Measurements from ENCODE around the gene EFL1. TPM values are rescaled to one million over a fixed set of nuclear protein-coding genes. Genes with fewer than 3 reads are reported as not detected.
A peak's percentile ranks its signal among the peaks of the same experiment; 100 is the strongest.
"Not testable (repeated sequence)": the region's sequence is repeated elsewhere in the genome, so short reads cannot be mapped to it uniquely, and the experiment has no call there.

EFL1 gene
- total RNA-seq, 2 donors from 2014 or later, result 19.6 to 28.9 TPM

DNA sequence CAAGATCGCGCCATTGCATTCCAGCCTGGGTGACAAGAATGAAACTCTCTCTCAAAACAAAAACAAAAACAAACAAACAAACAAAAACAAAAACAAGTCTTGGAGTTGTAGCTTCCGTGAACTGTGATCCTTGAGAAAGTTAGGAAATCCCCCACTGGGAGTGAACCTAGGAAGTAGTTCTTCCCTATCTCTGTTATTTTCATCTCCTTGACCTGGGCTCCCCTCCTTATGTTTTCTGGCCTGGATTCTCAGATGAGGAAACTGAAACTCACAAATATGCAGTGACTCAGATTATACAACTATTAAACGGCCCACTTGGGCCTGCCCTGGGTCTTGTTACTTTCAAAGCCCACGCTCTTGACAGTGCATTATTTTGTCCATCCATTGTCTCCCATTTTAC, 29.7 kb upstream of the EFL1 start:
- H3K27ac Mint-ChIP-seq, result no peak overlapping the region
- peaks cover 0 to 6% of the 10 kb centered on the region in 2 donors for H3K36me3 Mint-ChIP-seq
- H3K9me3 Mint-ChIP-seq, result peaks cover 5 to 13% of the 10 kb centered on the region in 2 donors
- ATAC-seq (no peak), DNase-seq (ENCODE audit: low spot score in 2 of 2) (no peak)

DNA sequence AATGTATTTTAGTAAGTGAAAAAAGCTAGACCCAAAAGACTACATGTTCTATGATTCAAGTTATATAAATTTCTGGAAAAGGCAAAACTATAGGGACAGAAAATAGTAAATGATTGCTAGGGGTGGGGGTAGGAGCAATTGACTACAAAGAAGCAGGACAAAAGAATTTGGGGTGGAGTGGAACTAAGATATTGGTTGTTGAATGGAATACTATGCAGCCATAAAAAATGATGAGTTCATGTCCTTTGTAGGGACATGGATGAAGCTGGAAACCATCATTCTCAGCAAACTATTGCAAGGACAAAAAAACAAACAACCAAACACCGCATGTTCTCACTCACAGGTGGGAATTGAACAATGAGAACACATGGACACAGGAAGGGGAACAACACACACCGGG, 25.7 kb upstream of the EFL1 start:
- H3K36me3 Mint-ChIP-seq; DNase-seq (ENCODE audit: low spot score in 2 of 2); H3K27ac Mint-ChIP-seq; ATAC-seq: not testable (repeated sequence)
- peaks cover 5 to 13% of the 10 kb centered on the region in 2 donors for H3K9me3 Mint-ChIP-seq

DNA sequence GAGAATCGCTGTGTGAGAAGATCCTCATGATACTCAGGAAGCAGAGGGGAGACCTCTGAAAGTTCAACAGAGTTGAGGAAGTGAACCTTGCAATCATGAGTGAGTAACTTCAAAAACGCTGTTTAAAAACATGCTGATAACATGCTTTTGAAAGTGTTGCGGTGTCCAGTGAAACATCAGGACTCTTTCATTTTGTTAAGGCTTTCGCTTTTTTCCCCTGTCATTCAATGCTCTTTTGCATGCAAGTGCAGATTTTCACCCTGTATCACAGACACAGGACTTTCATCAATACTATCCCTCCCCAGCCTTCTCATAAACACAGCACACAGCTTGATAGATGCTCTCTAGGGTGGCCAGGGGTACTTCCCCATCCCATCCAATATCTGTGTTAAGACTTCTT, 23.9 kb upstream of the EFL1 start:
- not testable (repeated sequence) for H3K36me3 Mint-ChIP-seq; DNase-seq (ENCODE audit: low spot score in 2 of 2)
- peak; percentile 83 to 94 for ATAC-seq
- Mint-ChIP-seq H3K9me3 (peaks cover 5 to 13% of the 10 kb centered on the region in 2 donors), H3K27ac (peak overlapping the region; percentile 26 to 58)

DNA sequence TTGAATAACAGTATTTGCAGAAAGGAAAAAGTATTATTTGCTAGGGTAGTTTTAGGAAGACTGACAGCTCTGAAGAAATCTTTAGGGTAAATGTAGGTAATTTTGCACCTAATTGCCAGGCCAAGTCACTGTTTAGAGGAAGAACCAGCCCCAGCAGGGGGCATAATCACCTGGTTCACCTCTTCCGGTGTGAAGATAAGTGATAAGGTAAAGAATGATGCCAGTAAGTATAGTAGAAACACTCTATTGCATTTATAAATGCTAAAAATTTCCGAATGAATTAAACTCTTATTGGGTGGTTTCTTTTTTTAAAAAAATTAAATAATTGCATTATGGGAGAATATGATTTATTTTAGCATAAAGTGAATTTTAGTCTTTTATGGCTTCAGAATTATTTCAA, 21.8 kb upstream of the EFL1 start:
- H3K9me3 Mint-ChIP-seq; DNase-seq (ENCODE audit: low spot score in 2 of 2); ATAC-seq; H3K27ac Mint-ChIP-seq; H3K36me3 Mint-ChIP-seq: not testable (repeated sequence)

DNA sequence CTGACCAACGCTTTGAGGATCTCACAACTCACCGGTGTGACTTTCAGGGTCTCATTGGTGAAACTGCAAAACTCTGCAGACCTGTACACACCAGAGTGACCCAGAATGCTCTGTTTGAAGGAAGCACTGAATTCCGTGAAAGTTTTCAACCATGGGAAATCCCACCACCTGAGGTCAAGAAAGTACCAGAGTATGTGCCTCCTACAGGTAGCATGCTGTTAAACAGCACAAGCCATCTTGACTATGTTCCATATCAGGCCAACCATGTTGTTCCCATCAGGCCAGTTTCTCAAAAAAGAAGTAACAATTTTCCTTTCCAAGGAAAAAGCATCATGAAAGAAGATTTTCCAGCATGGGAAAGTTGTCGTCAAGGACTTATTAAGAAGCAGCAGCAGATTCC, 19.9 kb upstream of the EFL1 start:
- not testable (repeated sequence) for H3K27ac Mint-ChIP-seq; DNase-seq (ENCODE audit: low spot score in 2 of 2); ATAC-seq; H3K36me3 Mint-ChIP-seq; H3K9me3 Mint-ChIP-seq

DNA sequence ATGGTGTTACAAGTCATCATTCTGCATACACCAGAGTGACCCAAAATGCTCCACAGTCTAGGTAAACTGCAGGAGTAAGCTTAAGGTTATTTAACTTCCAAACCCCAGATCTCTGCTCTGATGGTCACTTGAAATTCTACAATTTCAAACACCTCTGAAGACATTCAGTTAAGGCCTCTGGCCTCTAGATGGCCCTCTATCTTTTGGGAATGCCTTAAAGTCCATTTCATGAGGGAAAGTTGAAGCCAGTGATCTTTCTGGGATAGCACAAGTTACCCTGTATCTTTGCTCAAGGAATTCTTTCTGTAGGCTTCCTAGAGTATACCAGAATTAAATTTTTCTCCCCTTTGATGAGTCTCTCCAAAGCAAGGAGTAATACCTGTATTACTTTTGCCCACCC, 18.7 kb upstream of the EFL1 start:
- H3K27ac Mint-ChIP-seq; DNase-seq (ENCODE audit: low spot score in 2 of 2); H3K9me3 Mint-ChIP-seq; H3K36me3 Mint-ChIP-seq; ATAC-seq: not testable (repeated sequence)

DNA sequence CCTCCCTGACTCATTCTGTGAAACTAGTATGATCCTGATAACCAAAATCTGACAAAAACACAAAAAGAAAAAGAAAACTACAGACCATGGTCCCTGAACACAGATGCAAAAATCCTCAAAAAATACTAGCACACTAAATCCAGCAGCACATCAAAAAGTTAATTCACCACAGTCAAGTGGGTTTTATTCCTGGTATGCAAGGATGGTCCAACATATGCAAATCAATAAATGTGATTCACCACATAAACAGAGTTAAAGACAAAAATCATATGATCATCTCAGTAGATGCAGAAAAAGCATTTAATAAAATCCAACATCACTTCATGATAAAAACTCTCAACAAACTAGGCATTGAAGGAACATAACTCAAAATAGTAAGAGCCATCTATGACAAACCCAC, 12.9 kb upstream of the EFL1 start:
- no peak for ATAC-seq
- H3K27ac Mint-ChIP-seq, result peak overlapping the region in 1 of 2 donors; percentile 77
- no peaks in the 10 kb centered on the region for H3K9me3 Mint-ChIP-seq
- DNase-seq (ENCODE audit: low spot score in 2 of 2), result no peak
- no peaks in the 10 kb centered on the region for H3K36me3 Mint-ChIP-seq

DNA sequence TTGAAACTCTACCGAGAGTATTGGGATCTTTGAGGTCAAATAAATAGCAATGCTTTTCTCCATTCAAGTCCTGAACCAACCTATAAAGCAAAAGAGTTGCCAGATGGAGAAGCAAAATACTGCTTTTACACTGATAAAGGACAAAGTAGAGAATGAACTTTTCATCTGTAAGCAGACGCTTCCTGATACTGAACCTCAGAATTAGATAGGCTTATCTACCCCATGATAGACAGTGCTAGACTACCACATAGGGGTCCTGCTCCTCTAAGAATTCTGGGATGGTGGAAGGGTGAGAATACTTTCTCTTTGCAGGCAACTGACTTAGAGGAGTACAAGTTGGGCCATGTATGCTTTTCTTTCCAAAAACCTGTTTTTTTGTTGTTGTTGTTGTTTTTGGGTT, 9.6 kb upstream of the EFL1 start:
- DNase-seq (ENCODE audit: low spot score in 2 of 2) (no peak), ATAC-seq (no peak)
- Mint-ChIP-seq H3K9me3 (no peaks in the 10 kb centered on the region), H3K36me3 (no peaks in the 10 kb centered on the region), H3K27ac (no peak overlapping the region)

DNA sequence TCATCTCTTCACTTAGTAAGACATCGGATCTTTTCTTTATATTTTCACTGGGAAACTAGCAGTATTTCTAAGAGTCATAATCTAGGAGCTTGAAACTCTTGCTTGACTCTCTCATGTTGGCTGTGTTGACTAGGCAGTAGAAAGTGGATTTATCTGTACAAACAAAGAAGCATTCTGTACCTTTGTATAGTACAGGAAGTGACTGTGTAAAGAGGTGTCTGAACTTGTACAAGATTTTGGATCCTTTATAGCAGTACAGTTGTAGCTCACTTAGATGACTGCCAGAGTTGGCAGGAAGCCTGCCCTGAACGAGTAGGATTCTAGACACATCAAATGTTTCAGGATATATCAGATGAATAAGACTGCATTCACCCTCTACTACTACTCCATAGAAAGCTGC, 5.9 kb upstream of the EFL1 start:
- not testable (repeated sequence) for H3K36me3 Mint-ChIP-seq; H3K9me3 Mint-ChIP-seq; H3K27ac Mint-ChIP-seq; DNase-seq (ENCODE audit: low spot score in 2 of 2)
- peak in 1 of 2 donors; percentile 41 for ATAC-seq

DNA sequence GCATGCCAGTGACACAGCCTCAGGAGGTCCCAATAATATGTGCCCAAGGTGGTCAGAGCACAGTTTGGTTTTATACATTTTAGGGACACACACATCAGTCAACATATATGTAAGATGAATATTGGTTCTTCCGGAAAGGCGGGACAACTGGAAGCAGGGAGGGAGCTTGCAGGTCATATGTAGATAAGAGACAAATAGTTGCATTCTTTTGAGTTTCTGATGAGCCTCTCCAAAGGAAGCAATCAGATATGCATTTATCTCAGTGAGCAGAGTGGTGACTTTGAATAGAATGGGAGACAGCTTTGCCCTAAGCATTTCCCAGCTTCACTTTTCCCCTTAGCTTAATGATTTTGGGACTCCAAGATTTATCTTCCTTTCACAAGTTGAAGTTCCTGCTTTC, 4.6 kb upstream of the EFL1 start:
- not testable (repeated sequence) for H3K27ac Mint-ChIP-seq; DNase-seq (ENCODE audit: low spot score in 2 of 2); H3K36me3 Mint-ChIP-seq; ATAC-seq; H3K9me3 Mint-ChIP-seq

DNA sequence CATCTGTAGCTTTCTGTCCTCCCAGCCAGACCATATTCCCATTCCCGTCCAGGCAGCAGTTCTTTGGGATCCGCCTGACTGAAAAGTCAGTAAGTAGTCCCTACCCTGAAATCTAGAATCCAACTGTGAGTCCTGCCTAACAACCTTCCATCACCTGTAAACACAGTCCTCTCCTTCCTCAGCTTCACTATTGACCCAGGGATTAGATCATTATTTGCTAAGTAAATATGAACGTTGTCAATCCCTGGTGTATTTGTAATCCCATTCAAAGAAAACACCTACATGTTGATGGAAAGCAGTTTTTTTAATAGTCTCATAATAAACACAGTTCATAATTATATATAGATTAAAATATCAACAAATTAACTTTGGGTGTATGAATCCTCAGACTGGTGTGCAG, 816 bp upstream of the EFL1 start:
- Mint-ChIP-seq H3K27ac (peak overlapping the region; percentile 47 to 90), H3K36me3 (peaks cover 5 to 11% of the 10 kb centered on the region in 2 donors), H3K9me3 (no peaks in the 10 kb centered on the region)
- DNase-seq (ENCODE audit: low spot score in 2 of 2), result no peak
- ATAC-seq, result no peak

DNA sequence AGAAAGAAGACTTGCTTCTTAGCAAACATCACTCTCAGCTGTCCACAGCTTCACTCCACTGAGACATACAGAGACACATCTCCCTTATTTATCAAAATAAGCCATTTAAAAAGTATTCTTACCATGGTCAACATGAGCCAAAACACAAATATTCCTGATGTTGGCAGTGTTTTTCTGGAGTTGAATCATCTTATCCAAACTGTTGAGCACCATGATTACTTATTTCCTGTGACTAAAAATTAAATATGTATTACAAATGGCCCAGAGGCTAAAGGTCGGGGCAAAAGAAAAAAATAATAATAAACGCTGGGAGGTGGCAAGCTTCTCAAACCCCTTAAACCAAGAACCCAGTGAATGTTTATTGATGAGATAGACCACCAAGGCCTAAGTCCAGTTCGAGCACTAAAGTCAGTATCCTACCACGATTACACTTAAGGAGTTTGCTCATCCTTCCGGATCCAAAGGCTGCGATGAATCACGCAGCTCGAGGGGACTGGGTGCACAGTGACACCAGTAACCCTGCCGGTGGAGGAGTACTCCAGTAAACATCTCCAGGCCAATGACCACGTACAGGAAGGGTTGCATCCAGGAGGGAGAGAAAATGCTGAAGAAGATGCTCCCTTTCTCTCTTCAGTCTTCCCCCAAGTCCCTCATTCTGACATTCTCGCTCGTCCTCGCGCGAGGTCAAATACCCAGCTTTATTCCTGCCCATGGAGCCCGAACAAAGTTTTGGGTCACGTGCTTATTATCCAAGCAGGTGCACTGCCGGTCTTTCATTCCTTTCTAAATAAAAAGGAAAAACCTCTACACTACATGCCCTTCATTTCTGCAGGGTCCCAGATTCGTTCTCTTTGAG, 740 bp downstream of the EFL1 start:
- Mint-ChIP-seq H3K36me3 (peaks cover 5 to 18% of the 10 kb centered on the region in 2 donors), H3K27ac (peak overlapping the region; percentile 90 to 92)
- DNase-seq (ENCODE audit: low spot score in 2 of 2) (peak; percentile 51 to 60), ATAC-seq (peak; percentile 45 to 73)
- H3K9me3 Mint-ChIP-seq, result not testable (repeated sequence)

DNA sequence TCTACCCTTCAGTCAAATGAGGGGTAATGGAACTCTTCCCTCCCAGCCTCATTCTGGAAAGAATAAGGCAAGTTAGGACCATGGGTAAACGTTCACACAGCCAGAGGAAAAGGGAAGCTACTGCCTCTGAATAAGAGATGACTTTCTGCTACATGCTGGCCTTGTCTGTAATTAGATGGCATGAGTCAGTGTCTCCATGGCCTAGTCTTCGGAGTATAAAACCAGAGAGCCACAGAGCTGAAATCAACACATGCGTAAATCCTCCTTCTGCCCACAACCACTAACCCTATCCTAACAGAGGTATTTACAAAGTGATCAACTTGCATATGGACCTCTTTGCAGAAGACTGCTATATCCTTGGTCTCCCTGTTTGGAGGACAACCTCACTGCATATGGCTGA, 14.3 kb downstream of the EFL1 start:
- H3K27ac Mint-ChIP-seq; H3K9me3 Mint-ChIP-seq; DNase-seq (ENCODE audit: low spot score in 2 of 2); ATAC-seq: not testable (repeated sequence)
- H3K36me3 Mint-ChIP-seq, result peaks cover 0 to 11% of the 10 kb centered on the region in 2 donors

DNA sequence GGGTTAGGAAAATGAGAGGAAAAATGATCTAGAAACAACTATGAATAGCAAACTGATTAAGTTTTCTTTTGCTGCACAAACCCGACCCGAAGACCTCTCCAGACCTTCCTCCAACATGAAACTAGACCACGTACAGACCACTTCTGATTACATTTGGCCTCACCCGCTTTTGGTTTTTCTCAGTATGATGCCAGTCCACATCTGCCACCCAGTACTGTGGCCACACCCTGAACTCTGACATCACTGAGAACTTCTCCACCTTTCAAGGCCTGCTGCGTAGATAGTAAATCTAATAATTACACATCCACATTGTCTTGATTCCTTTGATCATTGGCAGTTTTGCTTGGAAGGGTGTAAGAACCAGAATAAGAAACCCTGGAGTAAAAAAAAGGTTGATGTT, 16.6 kb downstream of the EFL1 start:
- peaks cover 4 to 10% of the 10 kb centered on the region in 2 donors for H3K36me3 Mint-ChIP-seq
- ATAC-seq; H3K27ac Mint-ChIP-seq; DNase-seq (ENCODE audit: low spot score in 2 of 2); H3K9me3 Mint-ChIP-seq: not testable (repeated sequence)

DNA sequence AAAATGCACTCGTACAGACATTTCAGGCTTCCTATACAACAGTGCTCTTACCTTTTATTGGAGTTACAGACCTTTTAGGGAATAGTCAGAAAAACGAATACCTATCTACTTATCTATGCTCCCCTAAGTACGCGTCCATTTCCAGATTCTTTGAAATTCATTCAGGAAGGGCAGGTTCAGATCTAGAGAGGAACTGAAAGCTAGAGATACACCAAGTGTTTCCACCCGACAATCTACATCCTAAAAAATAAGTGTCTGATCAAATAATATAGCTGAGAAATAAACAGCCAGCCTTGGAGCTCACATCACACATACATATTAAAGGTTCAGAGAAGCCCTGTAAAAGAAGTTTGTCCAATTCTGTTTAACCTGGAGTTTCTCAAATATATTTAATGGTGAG, 18.9 kb downstream of the EFL1 start:
- not testable (repeated sequence) for DNase-seq (ENCODE audit: low spot score in 2 of 2); ATAC-seq; H3K9me3 Mint-ChIP-seq; H3K27ac Mint-ChIP-seq
- H3K36me3 Mint-ChIP-seq, result peaks cover 13 to 21% of the 10 kb centered on the region in 2 donors

DNA sequence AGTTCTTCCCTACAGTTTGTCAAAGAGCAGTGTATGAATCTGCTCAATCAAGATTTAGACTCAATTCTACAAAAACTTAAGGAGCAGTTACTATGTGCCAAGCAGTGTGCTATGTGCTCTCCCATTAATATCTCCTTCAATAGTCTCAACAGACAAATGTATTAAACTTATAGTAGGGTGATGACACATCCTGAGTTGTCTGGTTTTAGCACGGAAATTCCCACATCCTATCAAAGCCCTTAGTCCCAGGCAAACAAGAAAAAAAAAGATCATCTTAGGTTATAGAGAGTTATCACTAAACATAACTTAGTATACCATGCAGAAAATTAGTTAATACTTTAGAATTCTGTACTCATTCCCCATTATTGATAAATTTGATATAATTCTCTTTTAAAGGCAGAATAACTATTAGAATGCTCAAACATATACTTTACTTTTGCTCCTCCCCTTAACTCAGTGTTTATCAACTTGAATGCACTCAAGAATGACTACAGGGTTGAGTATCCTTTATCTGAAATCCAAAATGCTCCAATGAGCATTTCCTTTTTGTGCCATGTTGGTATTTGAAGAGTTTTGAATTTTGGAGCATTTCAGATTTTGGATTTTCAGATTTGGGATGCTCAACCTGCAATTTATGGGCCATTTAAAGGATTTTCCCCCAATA, 20.6 kb downstream of the EFL1 start:
- not testable (repeated sequence) for H3K27ac Mint-ChIP-seq, ATAC-seq
- peaks cover 13 to 22% of the 10 kb centered on the region in 2 donors for H3K36me3 Mint-ChIP-seq

DNA sequence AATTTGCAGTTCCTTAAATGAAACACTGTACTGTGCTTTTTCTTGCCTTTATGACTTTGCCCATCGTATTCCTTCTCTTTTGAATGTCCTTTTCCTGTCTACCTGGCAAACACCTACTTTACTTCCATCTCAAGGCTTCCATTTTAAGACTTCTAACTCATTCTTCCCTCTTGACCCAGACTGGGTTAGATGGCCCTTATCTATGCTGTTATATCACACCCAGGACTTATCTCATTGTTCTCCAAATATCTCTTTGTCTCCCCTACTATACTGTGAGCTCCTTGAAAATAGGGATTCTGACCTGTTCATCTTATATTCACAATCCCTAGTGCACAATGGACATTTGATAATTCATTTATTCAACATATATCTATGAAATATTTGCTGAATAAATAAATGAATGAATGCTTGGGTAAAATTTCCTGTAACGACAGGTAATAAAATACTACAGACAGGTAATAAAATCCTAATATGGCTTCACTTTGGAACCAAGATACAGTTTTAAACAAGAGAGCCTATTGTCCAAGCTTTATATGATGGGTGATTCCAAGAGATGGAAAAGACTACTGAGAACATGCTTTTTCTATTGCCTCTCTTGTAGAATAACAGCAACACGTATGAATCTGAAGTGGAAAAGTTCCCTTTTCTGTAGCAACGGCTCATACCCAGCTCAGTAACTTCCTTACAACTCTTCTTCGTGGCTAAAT, 22.7 kb downstream of the EFL1 start:
- no peak for DNase-seq (ENCODE audit: low spot score in 2 of 2)
- no peak for ATAC-seq
- Mint-ChIP-seq H3K9me3 (no peaks in the 10 kb centered on the region), H3K27ac (no peak overlapping the region), H3K36me3 (peaks cover 13 to 16% of the 10 kb centered on the region in 2 donors)

More for the DNA sequence above, 20.6 kb downstream of the EFL1 start:
- not testable (repeated sequence) for H3K9me3 Mint-ChIP-seq; DNase-seq (ENCODE audit: low spot score in 2 of 2)
